ENCODE data around the gene SRD5A1.

The SRD5A1 gene

GRCh38 chr5:6602441-6602840 is 30.8 kb upstream of the SRD5A1 start:
- no peak for DNase-seq (ENCODE audit: low read depth)
- no peak overlapping the region for H3K4me3 ChIP-seq (ENCODE audit: low read depth, low read length)
- TF ChIP-seq, protein P1, sequence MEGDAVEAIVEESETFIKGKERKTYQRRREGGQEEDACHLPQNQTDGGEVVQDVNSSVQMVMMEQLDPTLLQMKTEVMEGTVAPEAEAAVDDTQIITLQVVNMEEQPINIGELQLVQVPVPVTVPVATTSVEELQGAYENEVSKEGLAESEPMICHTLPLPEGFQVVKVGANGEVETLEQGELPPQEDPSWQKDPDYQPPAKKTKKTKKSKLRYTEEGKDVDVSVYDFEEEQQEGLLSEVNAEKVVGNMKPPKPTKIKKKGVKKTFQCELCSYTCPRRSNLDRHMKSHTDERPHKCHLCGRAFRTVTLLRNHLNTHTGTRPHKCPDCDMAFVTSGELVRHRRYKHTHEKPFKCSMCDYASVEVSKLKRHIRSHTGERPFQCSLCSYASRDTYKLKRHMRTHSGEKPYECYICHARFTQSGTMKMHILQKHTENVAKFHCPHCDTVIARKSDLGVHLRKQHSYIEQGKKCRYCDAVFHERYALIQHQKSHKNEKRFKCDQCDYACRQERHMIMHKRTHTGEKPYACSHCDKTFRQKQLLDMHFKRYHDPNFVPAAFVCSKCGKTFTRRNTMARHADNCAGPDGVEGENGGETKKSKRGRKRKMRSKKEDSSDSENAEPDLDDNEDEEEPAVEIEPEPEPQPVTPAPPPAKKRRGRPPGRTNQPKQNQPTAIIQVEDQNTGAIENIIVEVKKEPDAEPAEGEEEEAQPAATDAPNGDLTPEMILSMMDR (conservative IDR thresholded peaks at IDR 0.05; ENCODE audit: low read depth, low read length), result no peak

- H3K4me3 ChIP-seq (ENCODE audit: low read depth, low read length), result no peak overlapping the region
- DNase-seq (ENCODE audit: low read depth), result peak; percentile 33
- TF ChIP-seq, protein P1 (conservative IDR thresholded peaks at IDR 0.05; ENCODE audit: low read depth, low read length), result no peak
These were observed 29.6 kb upstream of the SRD5A1 start for GRCh38 chr5:6603643-6604042.

DNA sequence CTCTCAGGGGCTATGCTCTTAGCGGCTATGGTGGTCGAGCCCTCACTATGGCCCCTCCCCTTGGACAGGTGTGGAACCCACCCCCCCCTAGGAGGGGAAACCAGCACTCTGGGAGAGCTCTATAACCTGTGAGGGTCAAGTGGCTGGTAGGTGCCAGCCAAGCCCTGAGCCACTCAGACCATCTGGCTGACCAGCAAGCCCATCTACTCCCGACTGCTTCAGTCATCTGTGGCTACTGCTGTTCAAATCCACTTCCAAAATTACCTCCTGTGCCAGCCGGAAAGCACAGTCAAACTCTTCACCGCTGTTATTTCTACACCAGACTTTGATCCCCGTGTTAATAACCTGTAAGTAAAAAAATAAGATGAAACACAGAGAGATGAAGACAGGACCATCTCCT is 28.9 kb upstream of the SRD5A1 start:
- TF ChIP-seq, protein P1 (conservative IDR thresholded peaks at IDR 0.05; ENCODE audit: low read depth, low read length), result no peak
- DNase-seq (ENCODE audit: low read depth), result no peak
- no peak overlapping the region for H3K4me3 ChIP-seq (ENCODE audit: low read depth, low read length)

DNA sequence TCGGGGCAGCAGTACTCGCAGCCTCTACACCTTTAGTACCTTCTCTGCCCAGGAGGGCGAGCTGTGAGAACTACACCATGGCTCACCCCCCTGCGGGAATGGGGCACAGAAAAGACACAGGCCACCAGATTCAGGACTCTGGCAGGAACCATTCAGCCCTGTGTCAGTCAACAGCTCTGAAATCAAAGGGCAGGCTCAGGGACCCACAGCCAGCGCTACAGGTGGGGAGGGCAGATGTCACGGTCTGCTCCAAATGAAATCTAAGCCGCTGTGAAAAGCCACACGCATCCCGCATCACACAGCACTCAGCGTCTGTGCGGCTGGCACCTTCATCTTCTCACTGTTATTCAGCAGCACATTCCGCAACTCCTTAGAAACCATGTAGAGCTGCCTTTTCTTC is 28.3 kb upstream of the SRD5A1 start:
- no peak for DNase-seq (ENCODE audit: low read depth)
- TF ChIP-seq, protein P1 (conservative IDR thresholded peaks at IDR 0.05; ENCODE audit: low read depth, low read length), result no peak
- no peak overlapping the region for H3K4me3 ChIP-seq (ENCODE audit: low read depth, low read length)

DNA sequence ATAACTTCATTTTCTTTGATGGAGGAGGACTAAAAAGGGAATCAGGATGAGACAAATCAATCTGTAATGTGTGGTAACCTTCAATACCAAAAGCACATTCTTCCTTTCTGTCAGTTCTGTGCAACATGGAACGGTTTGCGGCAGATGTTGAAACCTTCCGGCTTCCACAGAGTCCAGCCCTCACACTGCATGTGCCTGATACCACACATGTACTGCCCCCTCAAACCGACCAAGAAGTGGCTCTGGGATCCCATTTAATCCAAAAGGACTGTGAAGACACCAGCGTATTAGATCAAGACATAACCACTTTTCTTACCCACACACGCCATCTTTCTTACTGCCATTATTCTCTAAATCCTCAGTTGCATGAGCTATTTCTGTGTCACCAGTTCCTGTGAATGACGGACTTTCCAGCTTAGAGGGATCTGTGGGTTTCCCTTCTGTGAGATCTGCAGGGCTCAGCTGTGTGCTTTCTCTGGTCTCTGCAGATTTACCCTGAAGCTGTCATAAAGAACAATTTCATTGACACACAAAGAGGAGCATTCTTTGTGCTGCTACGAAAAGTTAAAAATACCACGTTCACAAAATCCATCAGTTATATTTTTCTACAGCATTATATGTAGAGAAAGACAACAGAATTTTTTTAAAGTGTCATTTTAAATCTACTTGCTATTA is 26.2 kb upstream of the SRD5A1 start:
- TF ChIP-seq, protein P1 (conservative IDR thresholded peaks at IDR 0.05; ENCODE audit: low read depth, low read length), result no peak
- DNase-seq (ENCODE audit: low read depth), result no peak
- H3K4me3 ChIP-seq (ENCODE audit: low read depth, low read length), result no peak overlapping the region

DNA sequence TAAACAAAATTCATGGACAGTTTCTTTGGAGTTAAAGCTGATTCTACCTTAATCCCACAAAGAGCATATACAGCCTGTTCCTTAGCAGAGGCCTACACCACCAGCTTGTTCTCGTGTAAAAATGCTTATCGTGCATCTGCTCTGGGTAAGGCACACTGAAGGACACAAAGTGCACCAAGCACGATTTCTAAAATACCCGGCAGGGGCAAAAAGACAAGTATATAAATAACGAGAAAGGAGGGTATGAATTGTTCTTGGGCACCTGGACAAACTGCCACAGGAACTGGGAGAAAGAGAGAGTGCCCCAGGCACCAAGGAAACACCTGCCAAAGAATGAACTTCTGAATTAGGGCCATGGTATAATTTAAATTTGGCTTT is 25.7 kb upstream of the SRD5A1 start:
- TF ChIP-seq, protein P1 (conservative IDR thresholded peaks at IDR 0.05; ENCODE audit: low read depth, low read length), result no peak
- H3K4me3 ChIP-seq (ENCODE audit: low read depth, low read length), result no peak overlapping the region
- DNase-seq (ENCODE audit: low read depth), result no peak

DNA sequence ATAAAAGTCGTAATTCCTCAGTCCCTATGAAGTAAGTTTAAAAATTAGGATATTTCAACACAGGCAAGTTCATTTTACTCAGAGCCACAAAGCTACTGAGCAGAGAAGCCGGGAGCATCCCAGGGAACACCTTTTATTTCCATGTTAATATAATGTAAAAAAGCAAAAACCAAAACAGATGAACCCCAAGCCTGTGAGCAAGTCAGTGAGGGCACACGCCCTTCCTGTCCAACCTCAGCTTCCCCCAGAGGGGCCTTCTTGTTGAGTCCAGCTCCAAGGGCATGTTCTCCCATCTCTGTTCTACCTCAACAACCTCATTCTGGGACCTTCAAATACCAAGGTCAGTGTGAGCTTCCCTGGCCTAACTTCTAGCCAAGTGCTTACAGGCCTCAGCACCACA is 25.2 kb upstream of the SRD5A1 start:
- TF ChIP-seq, protein P1 (conservative IDR thresholded peaks at IDR 0.05; ENCODE audit: low read depth, low read length), result no peak

More for the DNA sequence above, 25.2 kb upstream of the SRD5A1 start:
- DNase-seq (ENCODE audit: low read depth), result no peak
- H3K4me3 ChIP-seq (ENCODE audit: low read depth, low read length), result no peak overlapping the region

Measured in choroid plexus epithelial cell (primary cell).